Measurements from ENCODE around the gene CIT. TPM values are rescaled to one million over a fixed set of nuclear protein-coding genes. Genes with fewer than 3 reads are reported as not detected.

CIT gene
- total RNA-seq, 1 experiment from 2014 or later, result 58.9 TPM

- Histone ChIP-seq H3K79me2 (ENCODE audit: low read length) (no peaks in the 10 kb centered on the region), H3K9ac (ENCODE audit: low read length) (no peak overlapping the region), H3K9me3 (ENCODE audit: low read length) (no peaks in the 10 kb centered on the region), H3K27me3 (ENCODE audit: low read length) (no peaks in the 10 kb centered on the region), H3K36me3 (ENCODE audit: low read depth, low read length) (peaks cover 18% of the 10 kb centered on the region; the same call in 1 of the 2 replicates), H3K4me1 (ENCODE audit: insufficient read depth, low read length) (peaks cover 14% of the 10 kb centered on the region), H3K9me2 (replicated peaks; ENCODE audit: low read length) (no peaks in the 10 kb centered on the region), H3F3A (ENCODE audit: low read length, unreplicated experiment) (no peaks in the 10 kb centered on the region), H2AFZ (ENCODE audit: low read length) (no peak overlapping the region), H3K4me2 (ENCODE audit: low read length) (no peak overlapping the region), H4K20me1 (ENCODE audit: low read length) (no peaks in the 10 kb centered on the region), H3K27ac (ENCODE audit: low read length) (no peak overlapping the region), H3K4me3 (ENCODE audit: low read length) (no peak overlapping the region)
- no peak for ATAC-seq
- TF ChIP-seq CTCF (conservative IDR thresholded peaks at IDR 0.05; ENCODE audit: low read depth, low read length) (no peak), EZH2phosphoT487 (IDR thresholded peaks at IDR 0.05; ENCODE audit: borderline replicate concordance, low read length) (no peak), EZH2 (IDR thresholded peaks at IDR 0.05; ENCODE audit: low read length, unreplicated experiment) (no peak)
- CTCF ChIA-PET, result interaction anchor here (0.7 kb wide), 1 partner anchor 253 kb away, joined by 8 read pairs; no protein-coding TSS in a partner anchor
- POLR2A ChIA-PET (ENCODE audit: unreplicated experiment), result interaction anchor here (0.6 kb wide), 1 partner anchor 227 kb away, joined by 3 read pairs; no protein-coding TSS in a partner anchor
- DNase-seq, result no peak
- intact Hi-C loops (cut with micrococcal nuclease), result no loop called here
- no TSS peak for BruUV-seq (replicated peaks)
Observed at GRCh38 chr12:119687879-119688278, 189.2 kb downstream of the CIT start.

- Histone ChIP-seq H3F3A (ENCODE audit: low read length, unreplicated experiment) (no peaks in the 10 kb centered on the region), H3K27me3 (ENCODE audit: low read length) (no peaks in the 10 kb centered on the region), H3K9me3 (ENCODE audit: low read length) (no peaks in the 10 kb centered on the region), H3K9ac (ENCODE audit: low read length) (no peak overlapping the region), H3K4me1 (ENCODE audit: insufficient read depth, low read length) (peaks cover 12% of the 10 kb centered on the region), H3K79me2 (ENCODE audit: low read length) (no peaks in the 10 kb centered on the region), H3K27ac (ENCODE audit: low read length) (no peak overlapping the region), H2AFZ (ENCODE audit: low read length) (no peak overlapping the region), H3K9me2 (replicated peaks; ENCODE audit: low read length) (no peaks in the 10 kb centered on the region), H4K20me1 (ENCODE audit: low read length) (no peaks in the 10 kb centered on the region), H3K4me2 (ENCODE audit: low read length) (no peak overlapping the region), H3K36me3 (ENCODE audit: low read depth, low read length) (peaks cover 18% of the 10 kb centered on the region; the same call in 1 of the 2 replicates), H3K4me3 (ENCODE audit: low read length) (no peak overlapping the region)
- ATAC-seq (no peak), DNase-seq (no peak)
- TF ChIP-seq CTCF (conservative IDR thresholded peaks at IDR 0.05; ENCODE audit: low read depth, low read length), result no peak
- no peak for TF ChIP-seq EZH2phosphoT487 (IDR thresholded peaks at IDR 0.05; ENCODE audit: borderline replicate concordance, low read length)
- TF ChIP-seq EZH2 (IDR thresholded peaks at IDR 0.05; ENCODE audit: low read length, unreplicated experiment), result no peak
- CTCF ChIA-PET, result interaction anchor here (0.7 kb wide), 1 partner anchor 254 kb away, joined by 8 read pairs; no protein-coding TSS in a partner anchor
- intact Hi-C loops (cut with micrococcal nuclease), result no loop called here
- no TSS peak for BruUV-seq (replicated peaks)
- POLR2A ChIA-PET (ENCODE audit: unreplicated experiment), result interaction anchor here (0.6 kb wide), 1 partner anchor 228 kb away, joined by 3 read pairs; no protein-coding TSS in a partner anchor
Observed at GRCh38 chr12:119687406-119687805, 189.7 kb downstream of the CIT start.

GRCh38 chr12:119686776-119687175, 190.3 kb downstream of the CIT start:
- BruUV-seq (replicated peaks), result no TSS peak
- H3K9me2 ChIP-seq (replicated peaks; ENCODE audit: low read length), result no peaks in the 10 kb centered on the region
- H3K4me1 ChIP-seq (ENCODE audit: insufficient read depth, low read length), result peaks cover 10% of the 10 kb centered on the region
- H3K27ac ChIP-seq (ENCODE audit: low read length), result no peak overlapping the region
- TF ChIP-seq CTCF (conservative IDR thresholded peaks at IDR 0.05; ENCODE audit: low read depth, low read length), result no peak
- no peak for TF ChIP-seq EZH2phosphoT487 (IDR thresholded peaks at IDR 0.05; ENCODE audit: borderline replicate concordance, low read length)
- no peak for TF ChIP-seq EZH2 (IDR thresholded peaks at IDR 0.05; ENCODE audit: low read length, unreplicated experiment)
- no peaks in the 10 kb centered on the region for H4K20me1 ChIP-seq (ENCODE audit: low read length)
- no peaks in the 10 kb centered on the region for H3K27me3 ChIP-seq (ENCODE audit: low read length)
- intact Hi-C loops (cut with micrococcal nuclease), result no loop called here
- DNase-seq, result no peak
- CTCF ChIA-PET, result no interaction called here
- peaks cover 22% of the 10 kb centered on the region; the same call in 1 of the 2 replicates for H3K36me3 ChIP-seq (ENCODE audit: low read depth, low read length)
- H3K9me3 ChIP-seq (ENCODE audit: low read length), result no peaks in the 10 kb centered on the region
- POLR2A ChIA-PET (ENCODE audit: unreplicated experiment), result no interaction called here
- H3F3A ChIP-seq (ENCODE audit: low read length, unreplicated experiment), result no peaks in the 10 kb centered on the region
- H2AFZ ChIP-seq (ENCODE audit: low read length), result no peak overlapping the region
- no peak overlapping the region for H3K4me2 ChIP-seq (ENCODE audit: low read length)
- ATAC-seq, result no peak
- no peak overlapping the region for H3K4me3 ChIP-seq (ENCODE audit: low read length)
- H3K79me2 ChIP-seq (ENCODE audit: low read length), result no peaks in the 10 kb centered on the region
- H3K9ac ChIP-seq (ENCODE audit: low read length), result no peak overlapping the region
